Stimulated activated CD8-positive, alpha-beta memory T cell treated with anti-CD3 and anti-CD28 coated beads, Interleukin-12 subunit alpha, Interleukin-12 subunit beta, amount 100 ng/mL, for 4 hours (primary cell): ENCODE data around the gene SLC46A3.
A peak's percentile ranks its signal among the peaks of the same experiment; 100 is the strongest.

Experiments used
- DNase-seq: peaks from one replicate; pipeline ENCODE4 v3.0.0-alpha.2; 2020; ENCODE audit warnings: low read depth

The SLC46A3 gene

GRCh38 chr13:28680541-28680940, 38.2 kb downstream of the SLC46A3 start:
- DNase-seq = no peak

- DNase-seq = no peak
These were observed 39.1 kb downstream of the SLC46A3 start for GRCh38 chr13:28679628-28680027.

- no peak for DNase-seq
These were observed 40.0 kb downstream of the SLC46A3 start for GRCh38 chr13:28678809-28679208.

- no peak for DNase-seq
These were observed 47.5 kb downstream of the SLC46A3 start for GRCh38 chr13:28671126-28671792.

- no peak for DNase-seq
These were observed 51.8 kb downstream of the SLC46A3 start for GRCh38 chr13:28666897-28667488.

- DNase-seq = no peak
These were observed 59.2 kb downstream of the SLC46A3 start for GRCh38 chr13:28659621-28659970.

- peak; percentile 85 for DNase-seq
These were observed 59.8 kb downstream of the SLC46A3 start, which contains the start of gene POMP for GRCh38 chr13:28658796-28659620. TSS of gene POMP (plus strand) at chr13:28659130. CDS start at chr13:28659185, 55 bp downstream.

GRCh38 chr13:28658539-28658795, 60.3 kb downstream of the SLC46A3 start:
- DNase-seq = no peak

GRCh38 chr13:28657784-28658538, 60.8 kb downstream of the SLC46A3 start:
- DNase-seq = no peak

GRCh38 chr13:28655561-28655960, 63.2 kb downstream of the SLC46A3 start:
- DNase-seq = no peak

GRCh38 chr13:28654276-28654675, 64.5 kb downstream of the SLC46A3 start:
- DNase-seq = no peak

GRCh38 chr13:28653111-28653510, 65.7 kb downstream of the SLC46A3 start:
- no peak for DNase-seq

GRCh38 chr13:28651810-28652401, 66.9 kb downstream of the SLC46A3 start:
- no peak for DNase-seq

GRCh38 chr13:28650284-28650683, 68.5 kb downstream of the SLC46A3 start:
- no peak for DNase-seq
